ENCODE measurements around the gene FRAT2. TPM values are rescaled to one million over a fixed set of nuclear protein-coding genes. Genes with fewer than 3 reads are reported as not detected.

Gene FRAT2
- total RNA-seq, 4 donors from 2014 or later, result 16.6 to 29.4 (median 20.3) TPM

- WGBS, 2 donors, result 1 to 2% methylated on average over 10 to 21 of the region's 83 CpGs
- peak overlapping the region; percentile 70 to 98 (median 84) for H3K4me3 ChIP-seq
- TF ChIP-seq CTCF (IDR thresholded peaks at IDR 0.05) (peak in 1 of 6 experiments; percentile 7), POLR2A (IDR thresholded peaks at IDR 0.05) (peak in 1 of 4 donors; percentile 31)
- no peaks in the 10 kb centered on the region for H3K27me3 ChIP-seq
- peaks cover 11 to 35% (median 12%) of the 10 kb centered on the region in 3 donors for H3K4me1 ChIP-seq
- H3K27ac ChIP-seq, result peak overlapping the region; percentile 89 to 99 (median 98)
- H3K9me3 ChIP-seq, result no peaks in the 10 kb centered on the region
- peak; percentile 6 for DNase-seq
- intact Hi-C loops (cut with DNase I), result no loop called here
- no peaks in the 10 kb centered on the region for H3K36me3 ChIP-seq
These were observed 14.7 kb downstream of the FRAT2 start for GRCh38 chr10:97319671-97320479.

GRCh38 chr10:97318772-97319651 is 15.5 kb downstream of the FRAT2 start, which contains the start of gene FRAT1:
FRAT1 (plus strand) TSS chr10:97319271; CDS start chr10:97319454, 183 bp downstream.
- 0 to 1% methylated on average over 16 to 18 of the region's 79 CpGs for WGBS, 2 donors
- H3K4me1 ChIP-seq, result peaks cover 11 to 35% (median 12%) of the 10 kb centered on the region in 3 donors
- no peaks in the 10 kb centered on the region for H3K9me3 ChIP-seq
- peak; percentile 63 for DNase-seq
- H3K4me3 ChIP-seq, result peak within 1 kb of the TSS; percentile 70 to 98 (median 84)
- no peaks in the 10 kb centered on the region for H3K36me3 ChIP-seq
- no peaks in the 10 kb centered on the region for H3K27me3 ChIP-seq
- intact Hi-C loops (cut with DNase I), result no loop called here
- H3K27ac ChIP-seq, result peak within 1 kb of the TSS; percentile 89 to 99 (median 98)
- TF ChIP-seq POLR2A (IDR thresholded peaks at IDR 0.05) (peak in 3 of 4 donors; percentile 84 to 96 (median 87)), CTCF (IDR thresholded peaks at IDR 0.05) (peak in 1 of 6 experiments; percentile 14)

GRCh38 chr10:97314671-97315070 is 19.9 kb downstream of the FRAT2 start:
- Histone ChIP-seq H3K9me3 (no peaks in the 10 kb centered on the region), H3K27ac (no peak overlapping the region), H3K36me3 (no peaks in the 10 kb centered on the region), H3K4me1 (peaks cover 0 to 8% (median 0%) of the 10 kb centered on the region in 3 donors), H3K4me3 (no peak overlapping the region), H3K27me3 (no peaks in the 10 kb centered on the region)
- no peak for DNase-seq
- intact Hi-C loops (cut with DNase I), result no loop called here
- 34 to 41% methylated on average over 4 of the region's 4 CpGs for WGBS, 2 donors
- TF ChIP-seq POLR2A (IDR thresholded peaks at IDR 0.05), result no peak

GRCh38 chr10:97312897-97313296 is 21.6 kb downstream of the FRAT2 start:
- no peak overlapping the region for H3K4me3 ChIP-seq
- TF ChIP-seq CTCF (IDR thresholded peaks at IDR 0.05) (no peak), POLR2A (IDR thresholded peaks at IDR 0.05) (no peak)
- H3K9me3 ChIP-seq, result no peaks in the 10 kb centered on the region
- H3K27me3 ChIP-seq, result no peaks in the 10 kb centered on the region
- peaks cover 0 to 1% (median 0%) of the 10 kb centered on the region in 3 donors for H3K4me1 ChIP-seq
- DNase-seq, result no peak
- WGBS, 2 donors, result 83 to 86% methylated on average over 6 of the region's 6 CpGs
- H3K36me3 ChIP-seq, result no peaks in the 10 kb centered on the region
- intact Hi-C loops (cut with DNase I), result no loop called here
- no peak overlapping the region for H3K27ac ChIP-seq

- no peak overlapping the region for H3K27ac ChIP-seq
- no peaks in the 10 kb centered on the region for H3K4me1 ChIP-seq
- no peak overlapping the region for H3K4me3 ChIP-seq
- intact Hi-C loops (cut with DNase I), result no loop called here
- H3K27me3 ChIP-seq, result no peaks in the 10 kb centered on the region
- TF ChIP-seq CTCF (IDR thresholded peaks at IDR 0.05), result no peak
- no peaks in the 10 kb centered on the region for H3K9me3 ChIP-seq
- no peaks in the 10 kb centered on the region for H3K36me3 ChIP-seq
- WGBS, 2 donors, result 96 to 100% methylated on average over 3 to 4 of the region's 4 CpGs
- DNase-seq, result no peak
These were observed 23.4 kb downstream of the FRAT2 start for GRCh38 chr10:97311111-97311626.
